C4-2B (cell line): Measurements from ENCODE around the gene BCL2L11.

Experiments used
- H3K27ac ChIP-seq: fragments of 450-650 bp; 2 replicates; pipeline ENCODE4 v1.5.1; 2017
- ZFX ChIP-seq: fragments of 450-650 bp; IDR thresholded peaks from 2 replicates; pipeline ENCODE4 v1.6.1; 2017
- TF ChIP-seq, protein P1 (sequence below): fragments of 450-650 bp; conservative IDR thresholded peaks from 2 replicates; pipeline ENCODE4 v1.5.1; 2017; ENCODE audit warnings: mild to moderate bottlenecking

The BCL2L11 gene

DNA sequence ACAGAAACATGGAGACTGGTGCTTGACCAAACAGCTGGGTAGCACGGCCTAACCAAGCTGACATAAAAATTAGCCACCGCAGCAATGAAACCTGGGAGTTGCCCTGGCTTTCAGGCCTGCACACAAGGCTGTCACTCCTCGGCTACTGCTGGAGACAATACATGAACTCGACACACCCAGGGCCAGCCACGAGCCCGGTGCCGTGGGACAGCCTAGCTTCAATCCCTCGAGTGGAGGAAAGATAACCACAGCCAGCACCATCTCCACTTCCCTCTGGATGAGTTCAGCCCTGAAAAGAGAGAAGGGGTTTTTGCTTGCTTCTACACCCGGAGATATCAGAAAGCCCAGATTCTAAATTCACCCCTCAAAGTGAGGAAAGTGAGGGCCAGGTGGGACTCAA, 78.0 kb downstream of the BCL2L11 start:
- H3K27ac ChIP-seq, result no peak overlapping the region
- TF ChIP-seq, protein P1, sequence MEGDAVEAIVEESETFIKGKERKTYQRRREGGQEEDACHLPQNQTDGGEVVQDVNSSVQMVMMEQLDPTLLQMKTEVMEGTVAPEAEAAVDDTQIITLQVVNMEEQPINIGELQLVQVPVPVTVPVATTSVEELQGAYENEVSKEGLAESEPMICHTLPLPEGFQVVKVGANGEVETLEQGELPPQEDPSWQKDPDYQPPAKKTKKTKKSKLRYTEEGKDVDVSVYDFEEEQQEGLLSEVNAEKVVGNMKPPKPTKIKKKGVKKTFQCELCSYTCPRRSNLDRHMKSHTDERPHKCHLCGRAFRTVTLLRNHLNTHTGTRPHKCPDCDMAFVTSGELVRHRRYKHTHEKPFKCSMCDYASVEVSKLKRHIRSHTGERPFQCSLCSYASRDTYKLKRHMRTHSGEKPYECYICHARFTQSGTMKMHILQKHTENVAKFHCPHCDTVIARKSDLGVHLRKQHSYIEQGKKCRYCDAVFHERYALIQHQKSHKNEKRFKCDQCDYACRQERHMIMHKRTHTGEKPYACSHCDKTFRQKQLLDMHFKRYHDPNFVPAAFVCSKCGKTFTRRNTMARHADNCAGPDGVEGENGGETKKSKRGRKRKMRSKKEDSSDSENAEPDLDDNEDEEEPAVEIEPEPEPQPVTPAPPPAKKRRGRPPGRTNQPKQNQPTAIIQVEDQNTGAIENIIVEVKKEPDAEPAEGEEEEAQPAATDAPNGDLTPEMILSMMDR, result no peak

DNA sequence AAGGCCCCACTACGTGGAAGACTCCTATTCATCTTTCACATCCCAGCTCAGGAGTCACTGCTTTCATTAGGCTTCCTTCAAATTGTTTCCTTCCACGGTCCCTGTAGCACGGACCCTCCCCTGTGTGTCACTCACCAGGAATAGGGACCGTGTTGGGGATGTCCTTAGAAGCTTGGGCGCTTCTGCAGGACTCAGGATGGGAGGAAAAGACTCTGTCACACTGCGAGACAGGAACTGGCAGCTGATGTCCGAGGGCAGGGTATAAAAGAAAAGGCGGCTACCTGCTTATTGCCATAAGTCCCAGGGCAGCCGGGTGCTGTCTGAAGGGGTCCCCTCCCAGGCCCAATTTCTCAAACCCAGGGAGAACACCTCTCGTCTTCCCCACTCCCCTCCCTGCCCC, 79.1 kb downstream of the BCL2L11 start:
- TF ChIP-seq ZFX, result no peak
- TF ChIP-seq, protein P1, result no peak
- no peak overlapping the region for H3K27ac ChIP-seq

DNA sequence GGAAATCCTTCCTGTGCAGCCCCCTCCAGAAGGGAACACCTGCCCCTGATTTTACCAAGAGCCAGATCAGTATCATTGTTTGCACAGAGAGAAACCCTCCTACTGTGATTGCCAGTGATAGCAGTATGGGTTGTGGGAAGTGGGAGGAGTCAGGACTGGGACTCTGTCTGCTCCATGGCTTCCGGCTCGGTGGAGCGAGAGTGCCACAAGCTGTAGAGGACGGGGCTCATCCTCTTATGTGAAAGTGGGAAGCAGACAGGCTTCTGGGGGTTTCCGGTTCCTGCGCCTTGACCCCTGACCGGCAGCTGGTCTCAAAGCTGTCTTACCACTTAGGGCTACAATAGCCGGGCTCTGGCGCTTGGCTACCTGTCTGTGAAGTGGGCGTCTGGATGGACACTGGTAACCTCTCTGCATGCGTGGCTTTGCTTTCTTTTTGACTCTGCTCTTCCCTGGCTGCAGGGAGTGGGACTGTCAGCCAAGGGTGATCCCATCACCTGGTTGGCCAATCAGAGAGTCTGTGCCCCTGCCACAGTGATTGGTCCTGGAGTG, 79.7 kb downstream of the BCL2L11 start:
- TF ChIP-seq, protein P1, result no peak
- no peak for TF ChIP-seq ZFX
- no peak overlapping the region for H3K27ac ChIP-seq

DNA sequence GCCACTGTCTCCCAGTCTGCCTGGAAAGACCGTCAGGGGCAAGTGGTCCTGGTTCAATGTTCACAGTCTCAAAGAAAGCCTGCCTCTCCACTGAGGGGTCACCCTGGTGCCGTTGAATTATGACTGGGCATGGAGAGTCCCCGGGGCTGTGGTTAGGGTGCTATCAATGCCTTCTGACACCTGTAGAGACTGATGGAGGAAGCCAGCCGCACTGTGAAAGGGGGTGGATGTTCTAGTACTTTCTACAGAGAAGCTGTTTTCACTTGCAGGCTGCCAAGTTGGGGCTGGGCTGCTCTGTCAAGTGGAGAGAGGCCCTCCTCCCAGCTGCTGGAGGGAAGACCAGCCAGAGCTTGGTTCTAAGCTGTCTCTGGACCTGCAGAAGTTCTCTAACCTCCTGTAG, 80.5 kb downstream of the BCL2L11 start:
- TF ChIP-seq, protein P1, result no peak
- H3K27ac ChIP-seq, result no peak overlapping the region

DNA sequence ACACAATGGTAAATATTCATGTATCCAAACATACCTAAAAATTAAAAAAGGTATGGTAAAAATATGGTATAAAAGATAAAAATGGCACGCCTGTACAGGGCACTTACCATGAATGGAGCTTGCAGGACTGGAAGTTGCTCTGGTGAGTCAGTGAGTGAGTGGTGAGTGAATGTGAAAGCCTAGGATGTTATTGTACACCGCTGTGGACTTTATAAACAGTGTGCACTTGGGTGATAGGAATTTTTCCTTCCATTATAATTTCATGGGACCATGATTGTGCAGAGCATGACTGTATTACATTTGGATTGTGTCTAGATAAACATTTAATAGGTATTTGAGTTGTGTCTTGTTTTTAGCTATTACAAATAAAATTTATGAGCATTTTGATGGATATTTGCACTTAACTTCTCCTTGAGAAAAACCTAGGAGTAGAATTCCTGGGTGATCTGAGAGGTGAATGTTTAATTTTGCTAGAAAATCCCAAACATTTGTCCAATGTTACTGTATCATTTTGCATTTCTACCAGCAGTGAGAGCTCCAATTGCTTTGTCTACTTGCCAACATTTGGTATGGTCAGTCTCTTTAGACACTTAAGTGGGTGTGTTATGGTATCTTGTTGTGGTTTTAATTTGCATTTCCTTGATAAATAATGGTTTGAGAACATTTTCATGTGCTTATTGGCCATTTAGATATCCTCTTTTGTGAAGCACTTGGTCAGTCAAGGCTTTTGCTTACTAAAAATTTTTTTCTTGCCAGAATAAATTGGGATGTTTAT, 81.7 kb downstream of the BCL2L11 start:
- no peak for TF ChIP-seq ZFX
- TF ChIP-seq, protein P1, result no peak
- H3K27ac ChIP-seq, result no peak overlapping the region

DNA sequence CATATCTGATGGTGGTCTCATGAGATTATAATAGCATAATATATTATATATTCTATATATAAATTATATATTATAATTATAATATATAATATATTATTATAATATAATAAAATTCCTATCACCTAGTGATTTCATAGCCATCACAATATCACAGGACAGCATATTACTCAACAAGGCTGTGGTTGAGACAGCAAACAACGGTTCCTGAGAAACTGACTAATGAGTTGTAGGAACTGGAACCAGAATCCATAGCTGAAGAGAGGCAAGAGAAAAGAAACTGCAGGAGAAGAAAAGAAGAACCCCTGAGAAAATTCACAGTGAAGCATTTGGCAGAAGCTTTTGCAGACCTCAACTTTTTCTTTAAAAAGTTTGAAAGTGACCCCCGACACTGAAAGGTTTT, 84.0 kb downstream of the BCL2L11 start:
- TF ChIP-seq, protein P1, result no peak
- no peak for TF ChIP-seq ZFX
- no peak overlapping the region for H3K27ac ChIP-seq

DNA sequence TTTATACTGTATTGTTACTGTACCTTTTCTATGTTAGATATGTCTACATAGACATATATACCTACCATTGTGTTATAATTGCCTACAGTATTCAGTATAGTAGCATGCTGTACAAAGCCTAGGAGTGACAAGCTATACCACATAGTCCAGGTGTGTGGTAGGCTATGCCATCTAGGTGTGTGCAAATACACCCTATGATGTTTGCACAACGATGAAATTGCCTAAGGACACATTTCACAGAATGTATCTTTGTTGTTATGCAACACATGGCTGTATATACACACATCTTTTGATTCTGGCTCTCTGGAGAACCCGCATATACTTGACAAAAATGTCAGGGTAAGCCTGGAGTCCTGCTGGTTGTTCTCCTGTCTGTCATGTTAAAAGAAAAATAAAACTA, 85.1 kb downstream of the BCL2L11 start:
- TF ChIP-seq, protein P1, result no peak
- H3K27ac ChIP-seq, result no peak overlapping the region
